ENCODE data around the gene AACS. TPM values are rescaled to one million over a fixed set of nuclear protein-coding genes. Genes with fewer than 3 reads are reported as not detected.
A peak's percentile ranks its signal among the peaks of the same experiment; 100 is the strongest.

The AACS gene
- total and polyA plus RNA-seq, 2 of the 13 experiments (the other 11 are each of a cell fraction or from before 2014, with no cell fraction given): 23.3 to 28.8 TPM

GRCh38 chr12:125065021-125065918, at the start of gene AACS (continued):
- TF ChIP-seq ZNF670 (CRISPR knock-in tag; IDR thresholded peaks at IDR 0.05; ENCODE audit: borderline replicate concordance) (no peak; the same call in 1 of the 2 replicates), ZNF234 (CRISPR knock-in tag; conservative IDR thresholded peaks at IDR 0.05) (no peak), ZNF761 (CRISPR knock-in tag; conservative IDR thresholded peaks at IDR 0.05) (no peak), ZBTB38 (CRISPR knock-in tag; IDR thresholded peaks at IDR 0.05) (peak; percentile 53), KDM5B (CRISPR knock-in tag; IDR thresholded peaks at IDR 0.05; ENCODE audit: borderline replicate concordance) (no peak), TBP (CRISPR knock-in tag; IDR thresholded peaks at IDR 0.05) (no peak), POLR2G (IDR thresholded peaks at IDR 0.05; ENCODE audit: low read depth, low read length) (peak; percentile 61), HMGA1 (CRISPR knock-in tag; conservative IDR thresholded peaks at IDR 0.05) (no peak), ZNF850 (CRISPR knock-in tag; conservative IDR thresholded peaks at IDR 0.05) (no peak), CREBL2 (CRISPR knock-in tag; IDR thresholded peaks at IDR 0.05; ENCODE audit: borderline replicate concordance) (no peak), ARID2 (CRISPR knock-in tag; IDR thresholded peaks at IDR 0.05; ENCODE audit: borderline replicate concordance) (no peak), PRPF4 (IDR thresholded peaks at IDR 0.05; ENCODE audit: low read depth, low read length, poor library complexity, severe bottlenecking) (no peak), MATR3 (CRISPR knock-in tag; IDR thresholded peaks at IDR 0.05) (no peak), NCOA1 (CRISPR knock-in tag; IDR thresholded peaks at IDR 0.05) (no peak), ZNF44 (CRISPR knock-in tag; IDR thresholded peaks at IDR 0.05) (0 out of 2 replicates have a peak, but pooled peaks have one; percentile 19), NR2F6 (IDR thresholded peaks at IDR 0.05) (no peak), NR2F6 (CRISPR knock-in tag; IDR thresholded peaks at IDR 0.05) (no peak), ZSCAN20 (CRISPR knock-in tag; IDR thresholded peaks at IDR 0.05; ENCODE audit: borderline replicate concordance) (no peak), NFE2L1 (CRISPR knock-in tag; IDR thresholded peaks at IDR 0.05; ENCODE audit: borderline replicate concordance) (no peak), RELA (CRISPR knock-in tag; IDR thresholded peaks at IDR 0.05) (no peak), PCBP1 (IDR thresholded peaks at IDR 0.05; ENCODE audit: borderline replicate concordance, low read depth, low read length) (no peak), MYNN (CRISPR knock-in tag; IDR thresholded peaks at IDR 0.05; ENCODE audit: low read depth) (no peak), NFKBIZ (CRISPR knock-in tag; IDR thresholded peaks at IDR 0.05) (no peak), ARHGAP35 (CRISPR knock-in tag; IDR thresholded peaks at IDR 0.05; ENCODE audit: borderline replicate concordance) (no peak), EZH2 (conservative IDR thresholded peaks at IDR 0.05; ENCODE audit: low read depth, low read length) (no peak), TEAD3 (CRISPR knock-in tag; optimal IDR thresholded peaks at IDR 0.05; ENCODE audit: borderline replicate concordance) (no peak), ZNF589 (CRISPR knock-in tag; conservative IDR thresholded peaks at IDR 0.05) (no peak)
- TF ChIP-seq, protein P1, sequence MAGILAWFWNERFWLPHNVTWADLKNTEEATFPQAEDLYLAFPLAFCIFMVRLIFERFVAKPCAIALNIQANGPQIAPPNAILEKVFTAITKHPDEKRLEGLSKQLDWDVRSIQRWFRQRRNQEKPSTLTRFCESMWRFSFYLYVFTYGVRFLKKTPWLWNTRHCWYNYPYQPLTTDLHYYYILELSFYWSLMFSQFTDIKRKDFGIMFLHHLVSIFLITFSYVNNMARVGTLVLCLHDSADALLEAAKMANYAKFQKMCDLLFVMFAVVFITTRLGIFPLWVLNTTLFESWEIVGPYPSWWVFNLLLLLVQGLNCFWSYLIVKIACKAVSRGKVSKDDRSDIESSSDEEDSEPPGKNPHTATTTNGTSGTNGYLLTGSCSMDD (CRISPR knock-in tag; IDR thresholded peaks at IDR 0.05): no peak
- TF ChIP-seq, protein P2, sequence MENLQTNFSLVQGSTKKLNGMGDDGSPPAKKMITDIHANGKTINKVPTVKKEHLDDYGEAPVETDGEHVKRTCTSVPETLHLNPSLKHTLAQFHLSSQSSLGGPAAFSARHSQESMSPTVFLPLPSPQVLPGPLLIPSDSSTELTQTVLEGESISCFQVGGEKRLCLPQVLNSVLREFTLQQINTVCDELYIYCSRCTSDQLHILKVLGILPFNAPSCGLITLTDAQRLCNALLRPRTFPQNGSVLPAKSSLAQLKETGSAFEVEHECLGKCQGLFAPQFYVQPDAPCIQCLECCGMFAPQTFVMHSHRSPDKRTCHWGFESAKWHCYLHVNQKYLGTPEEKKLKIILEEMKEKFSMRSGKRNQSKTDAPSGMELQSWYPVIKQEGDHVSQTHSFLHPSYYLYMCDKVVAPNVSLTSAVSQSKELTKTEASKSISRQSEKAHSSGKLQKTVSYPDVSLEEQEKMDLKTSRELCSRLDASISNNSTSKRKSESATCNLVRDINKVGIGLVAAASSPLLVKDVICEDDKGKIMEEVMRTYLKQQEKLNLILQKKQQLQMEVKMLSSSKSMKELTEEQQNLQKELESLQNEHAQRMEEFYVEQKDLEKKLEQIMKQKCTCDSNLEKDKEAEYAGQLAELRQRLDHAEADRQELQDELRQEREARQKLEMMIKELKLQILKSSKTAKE (CRISPR knock-in tag; IDR thresholded peaks at IDR 0.05; ENCODE audit: borderline replicate concordance): no peak
